HCT116 (cell line): ENCODE results near the gene IL1RAPL1. TPM values are rescaled to one million over a fixed set of nuclear protein-coding genes. Genes with fewer than 3 reads are reported as not detected.

Source experiments
- ATAC-seq: fragments of 200-7000 bp; cut with Tn5 transposase; 2 replicates; pipeline ENCODE4 v1.9.1; 2020; ENCODE audit warnings: mild to moderate bottlenecking, moderate library complexity
- BruUV-seq: library from RNA; stranded (reverse); fragments of 400-500 nt; replicated peaks from 2 replicates; lab custom pipeline; 2021; lab: Mats Ljungman, UMichigan
- CTCF ChIA-PET: fragments of 300-600 bp; sonication (Branson Sonifier 250); formaldehyde crosslinking; loops from one replicate; lab custom pipeline; 2021; ENCODE audit warnings: antibody characterized with exemption; lab: Charles Lee
- POLR2A ChIA-PET: fragments of 300-600, 350-600 bp; sonication (Branson Sonifier 250); formaldehyde crosslinking; loops from one replicate; lab custom pipeline; 2021; ENCODE audit warnings: antibody characterized with exemption; lab: Charles Lee
- RAD21 ChIA-PET, 2 experiments: fragments of 300-600 bp; sonication (Branson Sonifier 250); formaldehyde crosslinking; loops; one replicate each; lab custom pipeline; 2023; ENCODE audit warnings: low total read pairs in 2 of 2; ENCODE audit not compliant: uncharacterized antibody in 2 of 2, unreplicated experiment in 2 of 2, low non-redundant PET in 1 of 2; lab: Charles Lee
- DNase-seq: peaks from one replicate; pipeline ENCODE4 v3.0.0-alpha.2; 2010; ENCODE audit warnings: low read depth, low spot score
- H2AFZ ChIP-seq: fragments of 200-600 bp; shearing (Covaris generic), sonication (generic); 2 replicates; pipeline ENCODE4 v1.6.1; 2017; ENCODE audit warnings: low read depth, mixed run types, mixed read lengths, antibody characterized with exemption, low read length; ENCODE audit not compliant: poor library complexity, severe bottlenecking
- H3K27ac ChIP-seq: 2 replicates; pipeline ENCODE4 v1.5.1; 2012; ENCODE audit warnings: low read depth, low read length
- H3K27me3 ChIP-seq: fragments of 200-600 bp; sonication (generic); 2 replicates; pipeline ENCODE4 v1.6.1; 2016; ENCODE audit warnings: mixed run types, low read length, mixed read lengths; ENCODE audit not compliant: insufficient read depth
- H3K36me3 ChIP-seq, 2 experiments: fragments of 200-500 bp in 1 of 2; fragments of 200-600 bp in 1 of 2; sonication (Bioruptor generic) in 1 of 2; sonication (generic) in 1 of 2; 2 replicates each; pipeline versions ENCODE4 v1.5.1 to v1.6.1; 2014 to 2016; ENCODE audit warnings: low read length in 2 of 2, inconsistent platforms in 1 of 2, mixed read lengths in 1 of 2, mixed run types in 1 of 2; ENCODE audit not compliant: insufficient read depth in 2 of 2, control insufficient read depth in 1 of 2
- H3K4me1 ChIP-seq, 2 experiments: fragments of 200-600 bp in 1 of 2; sonication (generic) in 1 of 2; 2 replicates each; pipeline versions ENCODE4 v1.5.1 to v1.6.1; 2012 to 2017; ENCODE audit warnings: low read length in 2 of 2, inconsistent platforms in 1 of 2, mild to moderate bottlenecking in 1 of 2, mixed read lengths in 1 of 2, mixed run types in 1 of 2, moderate library complexity in 1 of 2; ENCODE audit not compliant: insufficient read depth in 2 of 2, control insufficient read depth in 1 of 2
- H3K4me2 ChIP-seq: fragments of 200-600 bp; sonication (generic); 2 replicates; pipeline ENCODE4 v1.6.1; 2017; ENCODE audit warnings: mixed run types, low read length, mixed read lengths
- H3K4me3 ChIP-seq, 2 experiments: fragments of 200-600 bp in 1 of 2; sonication (generic) in 1 of 2; replicated peaks in 1 of 2; 2 replicates each; pipeline ENCODE4 v1.5.1; 2011 to 2016; ENCODE audit warnings: low read length in 2 of 2, control low read depth in 1 of 2, low read depth in 1 of 2, mild to moderate bottlenecking in 1 of 2, mixed read lengths in 1 of 2, mixed run types in 1 of 2
- H3K79me2 ChIP-seq: fragments of 200-600 bp; sonication (generic); 2 replicates; pipeline ENCODE4 v1.6.1; 2017; ENCODE audit warnings: mild to moderate bottlenecking, mixed run types, low read length, moderate library complexity, mixed read lengths; ENCODE audit not compliant: insufficient read depth
- H3K9ac ChIP-seq: fragments of 200-600 bp; sonication (generic); 2 replicates; pipeline ENCODE4 v1.6.1; 2016; ENCODE audit warnings: low read length, mixed read lengths
- H3K9me2 ChIP-seq: fragments of 200-600 bp; sonication (generic), shearing (Covaris generic); 2 replicates; pipeline ENCODE4 v1.6.1; 2017; ENCODE audit warnings: mixed run types, mild to moderate bottlenecking, moderate library complexity; ENCODE audit not compliant: insufficient read depth
- H3K9me3 ChIP-seq, 2 experiments: fragments of 200-500 bp in 1 of 2; fragments of 200-600 bp in 1 of 2; sonication (Bioruptor generic) in 1 of 2; sonication (generic) in 1 of 2; 2 replicates each; pipeline ENCODE4 v1.6.1; 2014 to 2017; ENCODE audit warnings: low read length in 2 of 2, mixed read lengths in 2 of 2, inconsistent platforms in 1 of 2, low read depth in 1 of 2, mild to moderate bottlenecking in 1 of 2, mixed run types in 1 of 2, moderate library complexity in 1 of 2; ENCODE audit not compliant: control insufficient read depth in 1 of 2, insufficient read depth in 1 of 2
- H4K20me1 ChIP-seq: fragments of 200-600 bp; sonication (generic), shearing (Covaris generic); 2 replicates; pipeline ENCODE4 v1.6.1; 2017; ENCODE audit warnings: mixed run types, mild to moderate bottlenecking, moderate library complexity; ENCODE audit not compliant: insufficient read depth
- ATF3 ChIP-seq: IDR thresholded peaks from 2 replicates; pipeline ENCODE4 v1.6.1; 2012
- CBX3 ChIP-seq: IDR thresholded peaks from 2 replicates; pipeline ENCODE4 v1.6.1; 2012; ENCODE audit warnings: low read depth
- EGR1 ChIP-seq: IDR thresholded peaks from 2 replicates; pipeline ENCODE4 v1.6.1; 2012; ENCODE audit warnings: low read depth
- EZH2phosphoT487 ChIP-seq: fragments of 200-600 bp; IDR thresholded peaks from 2 replicates; pipeline ENCODE4 v1.6.1; 2018; ENCODE audit warnings: antibody characterized with exemption, borderline replicate concordance
- FOSL1 ChIP-seq: IDR thresholded peaks from 2 replicates; pipeline ENCODE4 v1.6.1; 2012; ENCODE audit warnings: low read depth
- JUND ChIP-seq: IDR thresholded peaks from 2 replicates; pipeline ENCODE4 v1.6.1; 2012
- POLR2A ChIP-seq: IDR thresholded peaks from 2 replicates; pipeline ENCODE4 v1.7.0; 2011; ENCODE audit warnings: borderline replicate concordance; ENCODE audit not compliant: insufficient read depth, insufficient read length; ENCODE audit errors: extremely low read depth
- POLR2AphosphoS5 ChIP-seq: IDR thresholded peaks from 2 replicates; pipeline ENCODE4 v1.6.1; 2011; ENCODE audit warnings: mild to moderate bottlenecking, low read depth, low read length, moderate library complexity
- RAD21 ChIP-seq: IDR thresholded peaks from 2 replicates; pipeline ENCODE4 v1.6.1; 2012; ENCODE audit warnings: low read depth, mild to moderate bottlenecking
- SP1 ChIP-seq: IDR thresholded peaks from 2 replicates; pipeline ENCODE4 v1.6.1; 2012; ENCODE audit warnings: low read depth
- SRF ChIP-seq: IDR thresholded peaks from 2 replicates; pipeline ENCODE4 v1.6.1; 2012; ENCODE audit warnings: low read depth
- TCF7L2 ChIP-seq: IDR thresholded peaks from 2 replicates; pipeline ENCODE4 v1.7.0; 2011; ENCODE audit warnings: borderline replicate concordance, inconsistent platforms; ENCODE audit not compliant: insufficient read depth, insufficient read length; ENCODE audit errors: extremely low read depth
- YY1 ChIP-seq: IDR thresholded peaks from 2 replicates; pipeline ENCODE4 v1.6.1; 2011; ENCODE audit warnings: low read length, low read depth, moderate library complexity, mild to moderate bottlenecking; ENCODE audit not compliant: insufficient replicate concordance; ENCODE audit errors: extremely low read depth
- intact Hi-C: fragments of 100-400 bp; cut with micrococcal nuclease; formaldehyde crosslinking; loops from 2 replicates; pipeline ENCODE4 v1.10.0; 2022
- total RNA-seq: library from RNA; stranded (reverse); gene quantifications from one replicate; pipeline ENCODE4 v1.2.1, GENCODE V29; 2021; ENCODE audit not compliant: unreplicated experiment
- TF ChIP-seq, protein P1 (sequence below): IDR thresholded peaks from 2 replicates; pipeline ENCODE4 v1.6.1; 2012
- TF ChIP-seq, protein P2 (sequence below): IDR thresholded peaks from 2 replicates; pipeline ENCODE4 v1.6.1; 2011; ENCODE audit warnings: mild to moderate bottlenecking, low read length, moderate library complexity; ENCODE audit not compliant: insufficient replicate concordance; ENCODE audit errors: extremely low read depth
- TF ChIP-seq, protein P3 (sequence below): IDR thresholded peaks from 2 replicates; pipeline ENCODE4 v1.6.1; 2012; ENCODE audit warnings: low read depth

The IL1RAPL1 gene
- total RNA-seq, 1 experiment from 2014 or later = 2.8 TPM

GRCh38 chrX:28773807-28774206, 186.6 kb downstream of the IL1RAPL1 start:
- no peaks in the 10 kb centered on the region for H3K4me1 ChIP-seq
- no peak overlapping the region for H2AFZ ChIP-seq
- no peak overlapping the region for H3K4me2 ChIP-seq
- H3K36me3 ChIP-seq = no peaks in the 10 kb centered on the region
- H3K9me2 ChIP-seq = no peaks in the 10 kb centered on the region
- POLR2A ChIA-PET = no interaction called here
- H3K27me3 ChIP-seq = no peaks in the 10 kb centered on the region
- ATAC-seq = no peak
- H3K9me3 ChIP-seq = no peaks in the 10 kb centered on the region
- H3K9ac ChIP-seq = no peak overlapping the region
- H3K27ac ChIP-seq = no peak overlapping the region
- no peak for DNase-seq
- CTCF ChIA-PET = no interaction called here
- TF ChIP-seq RAD21 (no peak), POLR2AphosphoS5 (no peak), SP1 (no peak), POLR2A (no peak), EZH2phosphoT487 (no peak)
- TF ChIP-seq, protein P1, sequence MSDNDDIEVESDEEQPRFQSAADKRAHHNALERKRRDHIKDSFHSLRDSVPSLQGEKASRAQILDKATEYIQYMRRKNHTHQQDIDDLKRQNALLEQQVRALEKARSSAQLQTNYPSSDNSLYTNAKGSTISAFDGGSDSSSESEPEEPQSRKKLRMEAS = no peak
- TF ChIP-seq, all 23 proteins: peak for 0
- Histone ChIP-seq H3K79me2 (no peaks in the 10 kb centered on the region), H3K4me3 (no peak overlapping the region), H4K20me1 (no peaks in the 10 kb centered on the region)
- RAD21 ChIA-PET = no interaction called here
- no TSS peak for BruUV-seq
- intact Hi-C loops = no loop called here

DNA sequence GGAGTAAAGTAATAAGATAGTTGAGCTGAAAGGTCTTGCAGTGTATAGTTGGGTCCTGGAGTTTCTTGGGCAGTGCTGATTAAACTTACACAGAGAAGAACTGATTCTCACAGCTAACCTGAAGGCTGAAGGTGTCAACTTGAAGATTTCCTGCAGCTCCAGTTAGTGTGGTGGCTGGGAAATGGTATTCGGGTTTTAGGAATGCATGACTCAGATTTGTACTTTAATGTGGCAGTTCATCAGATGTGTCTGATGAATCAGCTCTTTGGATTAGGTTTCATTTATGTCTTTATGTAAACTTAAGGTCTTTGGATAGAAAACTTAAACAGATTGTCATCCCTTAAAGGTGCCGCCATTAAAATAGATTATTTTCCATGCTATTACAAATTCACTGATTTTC, 200.0 kb downstream of the IL1RAPL1 start:
- no peaks in the 10 kb centered on the region for H3K9me3 ChIP-seq
- ChIA-PET POLR2A (no interaction called here), RAD21 (no interaction called here), CTCF (no interaction called here)
- peak; percentile 85 for ATAC-seq
- no peaks in the 10 kb centered on the region; the same call in 1 of the 2 replicates for H4K20me1 ChIP-seq
- no peaks in the 10 kb centered on the region for H3K27me3 ChIP-seq
- H3K4me3 ChIP-seq = no peak overlapping the region
- no peaks in the 10 kb centered on the region for H3K9me2 ChIP-seq
- no TSS peak for BruUV-seq
- H3K36me3 ChIP-seq = no peaks in the 10 kb centered on the region
- peak overlapping the region; percentile 50 for H3K4me2 ChIP-seq
- H3K9ac ChIP-seq = no peak overlapping the region
- intact Hi-C loops = no loop called here
- no peaks in the 10 kb centered on the region for H3K79me2 ChIP-seq
- H3K27ac ChIP-seq = no peak overlapping the region
- peak; percentile 65 for DNase-seq
- H2AFZ ChIP-seq = no peak overlapping the region
- H3K4me1 ChIP-seq = peaks cover 13 to 17% of the 10 kb centered on the region in 2 experiments; a peak in 3 of 4 replicates
- TF ChIP-seq YY1 = no peak
- TF ChIP-seq SRF = peak; percentile 45; the same call in 1 of the 2 replicates
- peak; percentile 90 for TF ChIP-seq FOSL1
- TF ChIP-seq, protein P2, sequence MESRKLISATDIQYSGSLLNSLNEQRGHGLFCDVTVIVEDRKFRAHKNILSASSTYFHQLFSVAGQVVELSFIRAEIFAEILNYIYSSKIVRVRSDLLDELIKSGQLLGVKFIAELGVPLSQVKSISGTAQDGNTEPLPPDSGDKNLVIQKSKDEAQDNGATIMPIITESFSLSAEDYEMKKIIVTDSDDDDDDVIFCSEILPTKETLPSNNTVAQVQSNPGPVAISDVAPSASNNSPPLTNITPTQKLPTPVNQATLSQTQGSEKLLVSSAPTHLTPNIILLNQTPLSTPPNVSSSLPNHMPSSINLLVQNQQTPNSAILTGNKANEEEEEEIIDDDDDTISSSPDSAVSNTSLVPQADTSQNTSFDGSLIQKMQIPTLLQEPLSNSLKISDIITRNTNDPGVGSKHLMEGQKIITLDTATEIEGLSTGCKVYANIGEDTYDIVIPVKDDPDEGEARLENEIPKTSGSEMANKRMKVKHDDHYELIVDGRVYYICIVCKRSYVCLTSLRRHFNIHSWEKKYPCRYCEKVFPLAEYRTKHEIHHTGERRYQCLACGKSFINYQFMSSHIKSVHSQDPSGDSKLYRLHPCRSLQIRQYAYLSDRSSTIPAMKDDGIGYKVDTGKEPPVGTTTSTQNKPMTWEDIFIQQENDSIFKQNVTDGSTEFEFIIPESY = no peak
- TF ChIP-seq ATF3 = 0 out of 2 replicates have a peak, but pooled peaks have one; percentile 20
- peak; percentile 63 for TF ChIP-seq TCF7L2
- TF ChIP-seq POLR2A = no peak
- TF ChIP-seq JUND = peak; percentile 80
- TF ChIP-seq, protein P3, sequence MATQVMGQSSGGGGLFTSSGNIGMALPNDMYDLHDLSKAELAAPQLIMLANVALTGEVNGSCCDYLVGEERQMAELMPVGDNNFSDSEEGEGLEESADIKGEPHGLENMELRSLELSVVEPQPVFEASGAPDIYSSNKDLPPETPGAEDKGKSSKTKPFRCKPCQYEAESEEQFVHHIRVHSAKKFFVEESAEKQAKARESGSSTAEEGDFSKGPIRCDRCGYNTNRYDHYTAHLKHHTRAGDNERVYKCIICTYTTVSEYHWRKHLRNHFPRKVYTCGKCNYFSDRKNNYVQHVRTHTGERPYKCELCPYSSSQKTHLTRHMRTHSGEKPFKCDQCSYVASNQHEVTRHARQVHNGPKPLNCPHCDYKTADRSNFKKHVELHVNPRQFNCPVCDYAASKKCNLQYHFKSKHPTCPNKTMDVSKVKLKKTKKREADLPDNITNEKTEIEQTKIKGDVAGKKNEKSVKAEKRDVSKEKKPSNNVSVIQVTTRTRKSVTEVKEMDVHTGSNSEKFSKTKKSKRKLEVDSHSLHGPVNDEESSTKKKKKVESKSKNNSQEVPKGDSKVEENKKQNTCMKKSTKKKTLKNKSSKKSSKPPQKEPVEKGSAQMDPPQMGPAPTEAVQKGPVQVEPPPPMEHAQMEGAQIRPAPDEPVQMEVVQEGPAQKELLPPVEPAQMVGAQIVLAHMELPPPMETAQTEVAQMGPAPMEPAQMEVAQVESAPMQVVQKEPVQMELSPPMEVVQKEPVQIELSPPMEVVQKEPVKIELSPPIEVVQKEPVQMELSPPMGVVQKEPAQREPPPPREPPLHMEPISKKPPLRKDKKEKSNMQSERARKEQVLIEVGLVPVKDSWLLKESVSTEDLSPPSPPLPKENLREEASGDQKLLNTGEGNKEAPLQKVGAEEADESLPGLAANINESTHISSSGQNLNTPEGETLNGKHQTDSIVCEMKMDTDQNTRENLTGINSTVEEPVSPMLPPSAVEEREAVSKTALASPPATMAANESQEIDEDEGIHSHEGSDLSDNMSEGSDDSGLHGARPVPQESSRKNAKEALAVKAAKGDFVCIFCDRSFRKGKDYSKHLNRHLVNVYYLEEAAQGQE = no peak
- peak; percentile 83; the same call in 1 of the 2 replicates for TF ChIP-seq CBX3
- no peak for TF ChIP-seq EGR1
